ENCODE data around the gene AMMECR1.
A peak's percentile ranks its signal among the peaks of the same experiment; 100 is the strongest.
"Not testable (repeated sequence)": the region's sequence is repeated elsewhere in the genome, so short reads cannot be mapped to it uniquely, and the experiment has no call there.

The AMMECR1 gene

GRCh38 chrX:110317820-110318663 lies at the start of gene AMMECR1:
AMMECR1 (minus strand) TSS chrX:110318085; CDS start chrX:110318071, 14 bp downstream.
- peak; percentile 87 for DNase-seq

- DNase-seq, result no peak
Observed at GRCh38 chrX:110363244-110363643, 45.4 kb upstream of the AMMECR1 start.

GRCh38 chrX:110359273-110359672 lies 41.4 kb upstream of the AMMECR1 start:
- DNase-seq, result no peak

DNA sequence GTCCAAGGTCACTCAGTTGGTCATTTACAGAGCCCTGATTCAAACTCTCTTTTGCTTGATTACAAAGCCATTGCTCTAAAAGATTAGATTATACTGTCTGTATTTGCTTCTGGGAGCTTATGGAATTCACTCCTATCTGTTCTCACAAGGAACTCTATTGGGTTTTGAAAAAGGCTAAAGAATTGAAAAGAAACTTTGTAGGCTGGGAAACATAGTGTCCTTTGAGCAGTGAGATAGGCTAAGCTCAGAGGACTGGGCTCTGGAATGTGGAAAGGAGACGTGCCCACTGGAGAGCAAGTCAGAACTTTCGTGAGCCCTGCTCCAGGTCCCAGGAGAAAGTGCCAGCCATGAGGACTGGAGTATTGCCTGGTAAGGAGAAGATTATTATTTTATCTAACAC lies 40.7 kb upstream of the AMMECR1 start, which contains the start of gene RTL9:
RTL9 (plus strand) TSS at position 301 of the 400 bp plus-strand sequence. CDS start 91,770 bp downstream, outside the sequence.
- no peak for DNase-seq

DNA sequence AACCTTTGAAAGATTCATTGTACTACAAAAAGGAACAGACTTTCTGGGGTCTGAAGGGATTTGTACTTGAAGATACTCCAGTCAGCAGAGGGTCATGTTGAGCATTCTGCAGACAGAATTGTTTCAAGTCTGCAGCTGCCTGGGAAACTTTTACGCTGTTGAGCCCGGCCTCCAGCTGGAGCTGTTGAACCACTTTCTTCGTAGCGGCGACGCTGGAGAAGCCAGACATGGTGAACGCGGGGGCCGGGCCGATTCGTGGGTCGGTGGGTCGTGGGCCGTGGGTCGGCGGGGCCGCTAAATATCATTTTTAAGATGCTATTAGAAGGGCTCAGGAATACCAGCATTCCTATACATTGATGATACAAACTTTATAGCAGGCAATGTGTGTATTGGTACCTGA lies 28.8 kb upstream of the AMMECR1 start:
- peak; percentile 20 for DNase-seq

DNA sequence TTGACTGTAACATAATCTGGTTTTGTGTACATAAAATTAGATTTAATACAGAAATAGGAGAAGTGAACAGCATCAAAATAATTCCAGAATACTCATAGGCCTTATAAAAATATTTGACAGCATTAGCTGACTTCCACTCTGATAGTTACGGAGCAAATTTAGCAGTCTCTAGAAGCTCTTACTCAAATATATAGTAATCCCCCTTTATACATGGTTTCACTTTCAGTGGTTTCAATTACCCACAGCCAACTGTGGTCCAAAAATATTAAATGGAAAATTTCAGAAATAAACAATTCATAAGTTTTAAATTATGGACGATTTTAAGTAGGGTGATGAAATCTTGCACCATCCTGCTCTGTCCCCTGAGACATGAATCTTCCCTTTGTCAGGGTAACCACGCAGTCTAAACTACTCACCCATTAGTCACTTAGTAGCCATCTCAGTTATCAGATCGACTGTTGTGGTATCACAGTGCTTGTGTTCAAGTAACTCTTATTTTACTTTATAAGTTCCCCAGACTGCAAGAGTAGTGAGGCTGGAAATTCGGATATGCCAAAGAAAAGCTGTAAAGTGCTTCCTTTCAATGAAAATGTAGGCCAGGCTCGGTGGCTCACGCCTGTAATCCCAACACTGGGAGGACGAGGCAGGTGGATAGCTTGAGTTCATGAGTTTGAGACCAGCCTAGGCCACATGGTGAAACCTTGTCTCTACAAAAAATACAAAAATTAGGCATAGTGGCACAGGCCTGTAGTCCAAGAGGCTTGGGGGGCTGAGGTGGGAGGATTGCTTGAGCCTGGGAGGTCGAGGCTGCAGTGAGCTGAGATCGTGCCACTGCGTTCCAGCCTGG lies 23.5 kb upstream of the AMMECR1 start:
- no peak for DNase-seq

DNA sequence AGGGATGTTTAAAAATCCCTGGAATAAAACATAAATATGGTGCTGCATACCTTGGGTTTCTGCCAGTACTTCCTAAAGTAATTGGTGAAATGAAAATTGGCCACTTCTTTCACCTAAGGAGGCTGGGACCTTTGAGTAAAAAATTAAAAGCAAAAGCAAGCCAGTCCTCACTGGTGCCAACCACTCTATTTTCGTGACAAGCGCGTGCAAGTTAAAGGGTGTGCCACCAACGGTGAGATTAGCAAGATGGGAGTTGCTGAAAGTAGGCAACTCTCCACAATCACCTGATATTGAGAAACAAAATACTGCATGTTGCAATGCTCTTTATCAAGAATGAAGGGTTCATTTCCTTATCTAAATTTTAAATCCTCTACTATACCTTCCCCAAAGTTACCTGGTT lies 21.1 kb upstream of the AMMECR1 start:
- no peak for DNase-seq

GRCh38 chrX:110333458-110333857 lies 15.6 kb upstream of the AMMECR1 start:
- DNase-seq, result not testable (repeated sequence)

- DNase-seq, result no peak
Observed at GRCh38 chrX:110331444-110332030, 13.7 kb upstream of the AMMECR1 start.

DNA sequence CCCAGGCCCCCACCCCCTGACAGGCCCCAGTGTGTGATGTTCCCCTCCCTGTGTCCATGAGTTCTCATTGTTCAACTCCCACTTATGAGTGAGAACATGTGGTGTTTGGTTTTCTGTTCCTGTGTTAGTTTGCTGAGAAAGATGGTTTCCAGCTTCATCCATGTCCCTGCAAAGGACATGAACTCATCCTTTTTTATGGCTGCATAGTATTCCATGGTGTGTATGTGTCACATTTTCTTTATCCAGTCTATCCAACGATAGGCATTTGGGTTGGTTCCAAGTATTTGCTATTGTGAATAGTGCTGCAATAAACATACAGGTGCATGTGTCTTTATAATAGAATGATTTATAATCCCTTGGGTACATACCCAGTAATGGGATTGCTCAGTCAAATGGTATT lies 10.7 kb upstream of the AMMECR1 start:
- DNase-seq, result not testable (repeated sequence)

DNA sequence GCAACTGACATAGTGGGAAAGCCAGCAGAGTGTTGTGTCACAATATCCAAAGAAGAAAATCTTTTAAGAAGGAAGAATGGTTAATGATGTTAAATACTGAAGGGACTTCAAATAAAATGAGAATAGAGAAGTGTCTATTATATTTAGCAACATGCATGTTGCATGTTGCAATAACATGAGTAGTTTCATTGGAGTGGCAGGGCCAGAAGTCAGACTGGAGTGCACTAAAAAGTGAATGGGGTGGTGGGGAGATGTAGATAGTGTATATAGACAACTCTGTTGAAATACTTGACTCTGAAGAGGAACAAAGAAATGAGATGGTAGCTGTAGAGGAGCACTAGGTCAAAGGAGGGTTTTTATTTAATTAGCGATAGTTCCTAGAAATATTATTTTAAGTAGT lies 9.5 kb upstream of the AMMECR1 start:
- DNase-seq, result no peak

- no peak for DNase-seq
Observed at GRCh38 chrX:110326712-110327111, 8.8 kb upstream of the AMMECR1 start.

DNA sequence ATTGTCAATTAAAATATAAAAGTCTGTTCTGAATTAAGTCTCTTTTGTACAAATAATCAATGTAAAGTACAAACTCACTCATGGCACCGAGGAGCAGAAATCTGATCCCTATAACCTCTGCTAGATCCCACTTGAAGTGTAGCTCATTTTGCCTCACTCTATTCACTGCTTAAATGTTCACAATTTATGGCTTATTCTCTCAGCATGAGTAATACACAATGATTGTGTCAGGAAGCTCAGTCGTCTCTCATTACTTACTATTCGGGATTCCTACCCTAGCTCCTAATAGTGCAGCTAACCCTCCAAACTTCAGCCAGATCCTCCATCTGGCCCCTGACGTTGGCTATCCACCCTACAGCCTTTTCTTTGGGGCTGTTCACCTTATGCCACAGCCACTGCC lies 4.7 kb upstream of the AMMECR1 start:
- DNase-seq, result no peak

GRCh38 chrX:110321670-110322069 lies 3.8 kb upstream of the AMMECR1 start:
- no peak for DNase-seq

- no peak for DNase-seq
Observed at GRCh38 chrX:110321081-110321480, 3.2 kb upstream of the AMMECR1 start.

DNA sequence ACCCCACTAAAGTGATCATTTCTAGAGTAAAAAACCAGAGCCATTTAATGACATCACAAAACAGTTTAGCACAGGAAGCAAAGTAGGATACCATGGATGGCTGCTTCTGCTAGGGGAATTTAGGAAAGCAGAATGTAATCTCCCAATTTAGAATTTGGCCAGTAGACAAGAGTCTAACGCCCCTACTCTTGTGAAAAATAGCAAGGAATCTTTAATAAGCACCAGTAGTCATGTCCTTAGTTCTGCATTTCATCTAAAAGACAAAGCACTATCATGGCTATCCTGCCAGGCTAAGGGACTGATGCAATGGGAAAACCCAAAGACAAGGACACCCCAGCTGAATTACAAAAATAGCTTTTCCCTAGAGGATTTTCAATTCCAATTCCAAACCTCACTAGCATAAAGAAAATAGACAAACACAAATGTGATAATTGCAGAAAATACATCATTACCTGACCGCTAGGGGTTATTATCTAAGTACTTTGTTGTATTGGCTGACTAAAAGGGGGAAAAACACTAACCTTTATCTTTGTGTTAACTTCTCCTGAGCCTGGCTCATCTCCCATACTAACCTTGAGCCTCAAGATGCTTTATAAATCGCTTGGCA lies 2.6 kb upstream of the AMMECR1 start:
- no peak for DNase-seq

DNA sequence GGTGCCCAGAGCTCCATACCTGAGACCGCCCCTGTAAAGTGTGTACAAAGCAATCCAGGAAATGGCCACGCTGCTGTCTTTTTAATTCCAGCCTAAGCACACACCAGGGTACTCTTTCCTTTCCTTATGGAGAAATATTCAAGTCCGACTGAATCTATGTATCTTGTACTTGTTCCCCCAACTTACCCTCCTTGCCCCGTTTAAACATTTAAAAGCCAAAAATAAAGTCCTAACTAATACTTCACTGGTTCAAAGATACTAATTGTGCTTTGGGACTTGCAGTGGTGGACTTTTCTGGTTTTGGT lies 731 bp upstream of the AMMECR1 start:
- DNase-seq, result no peak

DNA sequence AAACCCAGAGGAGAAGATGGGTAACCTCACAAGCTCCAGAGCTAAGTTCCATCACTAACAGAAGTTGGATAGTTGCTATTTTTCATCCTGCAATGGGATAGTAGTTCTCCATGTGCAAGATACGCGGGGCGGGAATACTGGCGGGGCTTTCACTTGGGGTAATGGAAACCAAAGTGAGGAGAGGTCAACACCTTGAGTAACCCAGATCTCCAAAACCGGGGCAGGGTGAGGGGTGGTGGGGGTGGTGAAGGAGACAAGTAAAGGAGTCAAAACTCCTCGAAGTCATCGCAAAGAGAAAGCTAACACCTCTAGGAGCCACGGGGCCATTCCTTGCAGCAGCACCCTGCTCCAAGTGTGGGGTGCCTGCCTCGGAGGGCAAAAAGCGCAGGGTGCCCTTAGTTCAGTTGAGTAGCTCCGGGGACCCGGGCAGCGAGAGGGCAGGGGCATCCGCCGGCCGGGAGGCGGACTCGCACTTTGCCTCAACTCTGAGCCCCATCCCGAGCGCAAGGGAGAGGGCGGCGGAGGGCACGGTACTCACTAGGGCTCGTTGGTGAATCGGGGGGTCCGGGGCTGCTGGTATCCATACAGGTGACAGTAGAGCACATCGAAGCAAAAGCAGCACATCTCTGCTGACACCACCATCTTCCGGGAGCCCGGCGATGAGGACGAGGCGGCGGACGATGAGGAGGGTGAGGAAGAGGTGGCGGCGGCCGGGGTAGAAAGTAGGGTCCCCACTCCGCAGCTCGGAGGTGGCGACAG lies 645 bp downstream of the AMMECR1 start:
- peak; percentile 32 for DNase-seq

- no peak for DNase-seq
Observed at GRCh38 chrX:110316351-110317060, 1.4 kb downstream of the AMMECR1 start.

DNA sequence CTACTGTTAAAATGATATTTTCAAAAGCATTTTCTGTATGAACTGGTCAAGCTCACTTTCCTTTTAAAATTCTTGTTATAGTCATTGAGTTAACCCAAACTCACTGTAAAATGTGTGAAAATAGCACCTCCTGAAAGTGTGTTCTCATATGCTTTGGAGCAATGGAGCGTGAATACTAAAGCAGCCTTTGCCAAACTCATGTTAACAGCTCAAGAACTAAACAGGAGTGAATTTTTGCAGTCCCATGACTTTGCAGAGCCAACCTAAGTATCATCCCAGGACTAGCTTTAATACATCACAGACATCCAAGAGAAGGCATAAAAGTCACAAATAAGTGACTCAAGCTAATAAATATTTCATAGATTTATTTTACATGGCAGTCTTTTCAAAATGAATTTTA lies 2.3 kb downstream of the AMMECR1 start:
- DNase-seq, result no peak

- DNase-seq, result no peak
Observed at GRCh38 chrX:110311437-110312230, 6.3 kb downstream of the AMMECR1 start.

Measured in right hindlimb (tissue), 1 donor.